Liver (tissue), 9 donors: ENCODE data around the gene PTH1R. TPM values are rescaled to one million over a fixed set of nuclear protein-coding genes. Genes with fewer than 3 reads are reported as not detected.

Source experiments
- DNase-seq: peaks from one replicate; pipeline ENCODE4 v3.0.0-alpha.2; 2017; ENCODE audit warnings: low spot score
- H3K27ac ChIP-seq, 2 donors: one replicate each; pipeline ENCODE4 v1.7.0; 2013; ENCODE audit warnings: inconsistent platforms in 2 of 2, low read length in 2 of 2, control low read depth in 1 of 2, low read depth in 1 of 2, mild to moderate bottlenecking in 1 of 2
- H3K27me3 ChIP-seq, 4 donors: one replicate each; pipeline versions ENCODE4 v1.6.1 to v1.7.0; 2013; ENCODE audit warnings: low read length in 3 of 4, inconsistent platforms in 1 of 4, mild to moderate bottlenecking in 1 of 4, moderate library complexity in 1 of 4; ENCODE audit not compliant: control insufficient read depth in 4 of 4, insufficient read depth in 4 of 4
- H3K36me3 ChIP-seq, 4 donors: one replicate each; pipeline versions ENCODE4 v1.6.1 to v1.7.0; 2013; ENCODE audit warnings: low read length in 3 of 4, mild to moderate bottlenecking in 3 of 4, low read depth in 1 of 4, moderate library complexity in 1 of 4; ENCODE audit not compliant: control insufficient read depth in 4 of 4, insufficient read depth in 3 of 4
- H3K4me1 ChIP-seq, 4 donors: one replicate each; pipeline versions ENCODE4 v1.6.1 to v1.7.0; 2013; ENCODE audit warnings: low read length in 3 of 4, mild to moderate bottlenecking in 3 of 4, moderate library complexity in 1 of 4; ENCODE audit not compliant: control insufficient read depth in 4 of 4, insufficient read depth in 4 of 4
- H3K4me3 ChIP-seq, 3 donors: one replicate each; pipeline versions ENCODE4 v1.6.1 to v1.7.0; 2013; ENCODE audit warnings: low read length in 3 of 3, control low read depth in 1 of 3, low read depth in 1 of 3, mild to moderate bottlenecking in 1 of 3
- H3K9ac ChIP-seq, 2 donors: one replicate each; pipeline ENCODE4 v1.7.0; 2013; ENCODE audit warnings: low read length in 2 of 2, mild to moderate bottlenecking in 2 of 2, moderate library complexity in 2 of 2, control low read depth in 1 of 2, low read depth in 1 of 2
- H3K9me3 ChIP-seq, 4 donors: one replicate each; pipeline versions ENCODE4 v1.6.1 to v1.7.0; 2013; ENCODE audit warnings: low read length in 3 of 4; ENCODE audit not compliant: control insufficient read depth in 4 of 4
- CTCF ChIP-seq: fragments of 150-350 bp; IDR thresholded peaks from 2 replicates; pipeline ENCODE4 v1.5.1; 2017; ENCODE audit warnings: improper control_type of control experiment, low read depth, low read length; ENCODE audit not compliant: missing input control
- FOXA2 ChIP-seq: IDR thresholded peaks from 2 replicates; pipeline ENCODE4 v1.6.1; 2016; ENCODE audit warnings: antibody characterized with exemption
- GABPA ChIP-seq, 2 donors: IDR thresholded peaks in 1 of 2; conservative IDR thresholded peaks in 1 of 2; 2 replicates each; pipeline ENCODE4 v1.6.1; 2016; ENCODE audit warnings: antibody characterized with exemption in 2 of 2, mild to moderate bottlenecking in 1 of 2, moderate library complexity in 1 of 2
- HNF4A ChIP-seq, 2 donors: conservative IDR thresholded peaks; 2 replicates each; pipeline ENCODE4 v1.6.1; 2016; ENCODE audit warnings: antibody characterized with exemption in 2 of 2, mild to moderate bottlenecking in 2 of 2
- MAX ChIP-seq: IDR thresholded peaks from 2 replicates; pipeline ENCODE4 v1.6.1; 2016; ENCODE audit warnings: antibody characterized with exemption
- NR2F2 ChIP-seq: IDR thresholded peaks from 2 replicates; pipeline ENCODE4 v1.6.1; 2016; ENCODE audit warnings: antibody characterized with exemption
- RXRA ChIP-seq, 2 donors: IDR thresholded peaks; 2 replicates each; pipeline ENCODE4 v1.6.1; 2017 to 2018; ENCODE audit warnings: antibody characterized with exemption in 2 of 2, mild to moderate bottlenecking in 1 of 2
- SP1 ChIP-seq: IDR thresholded peaks from 2 replicates; pipeline ENCODE4 v1.6.1; 2018; ENCODE audit warnings: antibody characterized with exemption, mild to moderate bottlenecking
- TAF1 ChIP-seq: conservative IDR thresholded peaks from 2 replicates; pipeline ENCODE4 v1.6.1; 2016; ENCODE audit warnings: antibody characterized with exemption, mild to moderate bottlenecking
- ZBTB33 ChIP-seq: IDR thresholded peaks from 2 replicates; pipeline ENCODE4 v1.6.1; 2016; ENCODE audit warnings: antibody characterized with exemption
- WGBS: extraction: QIAGEN DNeasy Blood & Tissue Kit; methylation state at CpG from one replicate; pipeline ENCODE4 v1.1.7; 2013; 5-methylcytosine and 5-hydroxymethylcytosine counted together
- polyA plus RNA-seq, 2 donors: library from polyadenylated mRNA; stranded (reverse) in 1 of 2; unstranded in 1 of 2; fragments of 200-250 nt in 1 of 2; fragments of >200 nt in 1 of 2; fragmentation: Nextera tagmentation in 1 of 2; extraction: Ambion mirVana in 1 of 2; gene quantifications; one replicate each; pipeline versions ENCODE4 v1.2.1 to v1.2.3, GENCODE V29; 2013 to 2015
- total RNA-seq, 2 donors: library from RNA; depleted of rRNA; stranded (reverse); fragments of >200 nt; gene quantifications; one replicate each; pipeline ENCODE4 v1.2.3, GENCODE V29; 2014
- donor health status: healthy.
- donor health status: healthy.
- donor health status: healthy.
- donor health status: healthy.
- donor health status: healthy.

PTH1R gene
- total and polyA plus RNA-seq, 4 donors, result 7.2 to 28.4 (median 23.6) TPM

- Histone ChIP-seq H3K4me1 (peaks cover 2 to 19% (median 5%) of the 10 kb centered on the region in 4 donors), H3K9me3 (no peaks in the 10 kb centered on the region), H3K27ac (peak overlapping the region in 1 of 2 donors; percentile 6), H3K9ac (no peak overlapping the region), H3K27me3 (no peaks in the 10 kb centered on the region), H3K4me3 (peak overlapping the region in 2 of 3 donors; percentile 42 to 57), H3K36me3 (no peaks in the 10 kb centered on the region)
- no peak for DNase-seq
- TF ChIP-seq RXRA (IDR thresholded peaks at IDR 0.05) (peak in 1 of 2 donors; percentile 21), GABPA (IDR thresholded peaks at IDR 0.05 in 1 of 2, conservative IDR thresholded peaks at IDR 0.05 in 1 of 2) (no peak)
- 8% methylated on average over 58 of the region's 58 CpGs for WGBS
These were observed 15.0 kb downstream of the PTH1R start for GRCh38 chr3:46892285-46893145.

- no peak overlapping the region for H3K9ac ChIP-seq
- TF ChIP-seq CTCF, result no peak
- TF ChIP-seq TAF1, result no peak
- peak; percentile 31 for TF ChIP-seq NR2F2
- peak; percentile 25 for TF ChIP-seq SP1
- H3K27me3 ChIP-seq, result no peaks in the 10 kb centered on the region
- H3K4me3 ChIP-seq, result no peak overlapping the region
- DNase-seq, result no peak
- no peaks in the 10 kb centered on the region for H3K9me3 ChIP-seq
- peaks cover 2 to 19% (median 5%) of the 10 kb centered on the region in 4 donors for H3K4me1 ChIP-seq
- H3K27ac ChIP-seq, result no peak overlapping the region
- WGBS, result 78% methylated on average over 6 of the region's 6 CpGs
- no peaks in the 10 kb centered on the region for H3K36me3 ChIP-seq
These were observed 15.7 kb downstream of the PTH1R start for GRCh38 chr3:46893146-46893748.

GRCh38 chr3:46893763-46894162 lies 16.2 kb downstream of the PTH1R start:
- Histone ChIP-seq H3K27me3 (no peaks in the 10 kb centered on the region), H3K9me3 (no peaks in the 10 kb centered on the region), H3K36me3 (no peaks in the 10 kb centered on the region), H3K4me3 (no peak overlapping the region), H3K9ac (no peak overlapping the region), H3K27ac (no peak overlapping the region), H3K4me1 (peaks cover 2 to 19% (median 5%) of the 10 kb centered on the region in 4 donors)
- no peak for DNase-seq
- TF ChIP-seq MAX, result no peak
- no peak for TF ChIP-seq HNF4A (conservative IDR thresholded peaks at IDR 0.05)
- TF ChIP-seq NR2F2, result no peak
- no peak for TF ChIP-seq FOXA2
- no peak for TF ChIP-seq RXRA (IDR thresholded peaks at IDR 0.05)
- TF ChIP-seq ZBTB33, result no peak
- TF ChIP-seq SP1, result no peak
- WGBS, result 75% methylated on average over 9 of the region's 9 CpGs
